ENCODE measurements around the gene RBM39. TPM values are rescaled to one million over a fixed set of nuclear protein-coding genes. Genes with fewer than 3 reads are reported as not detected.

RBM39 gene
- total and polyA plus RNA-seq, 10 of the 15 experiments (the other 5 are each of a cell fraction or from before 2014, with no cell fraction given): 135 to 280 (median 217) TPM

DNA sequence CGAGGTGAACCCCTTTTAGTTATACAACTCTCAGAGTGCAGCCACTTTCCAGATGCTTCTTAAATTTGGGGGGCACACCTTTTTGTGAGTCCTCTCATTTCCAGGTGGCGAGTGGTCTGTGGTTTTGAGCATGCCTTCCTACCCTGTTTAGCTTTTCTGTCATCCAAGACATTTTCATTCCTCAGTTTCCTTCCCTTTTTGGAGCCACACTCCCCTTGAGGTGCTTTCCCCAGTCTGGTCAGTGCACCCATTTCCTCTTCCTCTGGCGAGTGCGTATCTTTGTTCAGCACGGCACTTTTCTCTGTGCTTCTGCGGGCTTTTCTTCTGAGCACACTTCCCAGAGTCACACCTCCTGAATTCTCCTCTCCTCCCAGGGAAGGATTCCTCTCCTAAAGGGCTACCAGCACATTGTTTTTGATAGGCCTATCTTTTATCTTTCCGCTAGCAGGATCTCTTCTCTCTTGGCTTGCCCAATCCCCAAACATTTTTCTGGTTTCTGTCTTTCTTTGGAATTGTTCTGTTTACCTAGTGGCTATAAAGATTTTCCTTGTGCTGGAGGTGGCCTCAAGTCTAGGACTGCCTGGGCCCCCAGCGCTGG, 31.2 kb upstream of the RBM39 start (continued):
- TF ChIP-seq, protein P1, sequence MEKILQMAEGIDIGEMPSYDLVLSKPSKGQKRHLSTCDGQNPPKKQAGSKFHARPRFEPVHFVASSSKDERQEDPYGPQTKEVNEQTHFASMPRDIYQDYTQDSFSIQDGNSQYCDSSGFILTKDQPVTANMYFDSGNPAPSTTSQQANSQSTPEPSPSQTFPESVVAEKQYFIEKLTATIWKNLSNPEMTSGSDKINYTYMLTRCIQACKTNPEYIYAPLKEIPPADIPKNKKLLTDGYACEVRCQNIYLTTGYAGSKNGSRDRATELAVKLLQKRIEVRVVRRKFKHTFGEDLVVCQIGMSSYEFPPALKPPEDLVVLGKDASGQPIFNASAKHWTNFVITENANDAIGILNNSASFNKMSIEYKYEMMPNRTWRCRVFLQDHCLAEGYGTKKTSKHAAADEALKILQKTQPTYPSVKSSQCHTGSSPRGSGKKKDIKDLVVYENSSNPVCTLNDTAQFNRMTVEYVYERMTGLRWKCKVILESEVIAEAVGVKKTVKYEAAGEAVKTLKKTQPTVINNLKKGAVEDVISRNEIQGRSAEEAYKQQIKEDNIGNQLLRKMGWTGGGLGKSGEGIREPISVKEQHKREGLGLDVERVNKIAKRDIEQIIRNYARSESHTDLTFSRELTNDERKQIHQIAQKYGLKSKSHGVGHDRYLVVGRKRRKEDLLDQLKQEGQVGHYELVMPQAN (conservative IDR thresholded peaks at IDR 0.05): no peak; the same call in 1 of the 2 replicates
- TF ChIP-seq TBL1XR1 (IDR thresholded peaks at IDR 0.05; ENCODE audit: low read depth, low read length) (no peak), RFX5 (IDR thresholded peaks at IDR 0.05; ENCODE audit: low read depth, low read length) (no peak), BCLAF1 (IDR thresholded peaks at IDR 0.05) (no peak), GABPA (IDR thresholded peaks at IDR 0.05; ENCODE audit: low read depth) (peak; percentile 64; the same call in 1 of the 2 replicates), NFYB (IDR thresholded peaks at IDR 0.05; ENCODE audit: insufficient read depth, low read depth, low read length) (no peak), HCFC1 (IDR thresholded peaks at IDR 0.05; ENCODE audit: low read length) (no peak), SREBF1 (IDR thresholded peaks at IDR 0.05; ENCODE audit: low read length) (no peak), ESRRA (IDR thresholded peaks at IDR 0.05; ENCODE audit: low read length) (no peak), HDAC2 (IDR thresholded peaks at IDR 0.05) (no peak), TCF12 (IDR thresholded peaks at IDR 0.05; ENCODE audit: low read depth, low read length) (no peak), EGR1 (IDR thresholded peaks at IDR 0.05; ENCODE audit: borderline replicate concordance in 1 of 2, low read depth in 2 of 2, low read length in 2 of 2) (no peak), NR2C2 (IDR thresholded peaks at IDR 0.05; ENCODE audit: borderline replicate concordance, control insufficient read depth, insufficient read length, low read depth) (no peak), EED (IDR thresholded peaks at IDR 0.05; ENCODE audit: low read depth) (peak; percentile 92), ZBTB33 (IDR thresholded peaks at IDR 0.05) (no peak)
- TF ChIP-seq, protein P2, sequence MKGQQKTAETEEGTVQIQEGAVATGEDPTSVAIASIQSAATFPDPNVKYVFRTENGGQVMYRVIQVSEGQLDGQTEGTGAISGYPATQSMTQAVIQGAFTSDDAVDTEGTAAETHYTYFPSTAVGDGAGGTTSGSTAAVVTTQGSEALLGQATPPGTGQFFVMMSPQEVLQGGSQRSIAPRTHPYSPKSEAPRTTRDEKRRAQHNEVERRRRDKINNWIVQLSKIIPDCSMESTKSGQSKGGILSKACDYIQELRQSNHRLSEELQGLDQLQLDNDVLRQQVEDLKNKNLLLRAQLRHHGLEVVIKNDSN (IDR thresholded peaks at IDR 0.05; ENCODE audit: borderline replicate concordance, extremely low read length, insufficient read depth, low read depth, low read length): no peak
- TF ChIP-seq, protein P3, sequence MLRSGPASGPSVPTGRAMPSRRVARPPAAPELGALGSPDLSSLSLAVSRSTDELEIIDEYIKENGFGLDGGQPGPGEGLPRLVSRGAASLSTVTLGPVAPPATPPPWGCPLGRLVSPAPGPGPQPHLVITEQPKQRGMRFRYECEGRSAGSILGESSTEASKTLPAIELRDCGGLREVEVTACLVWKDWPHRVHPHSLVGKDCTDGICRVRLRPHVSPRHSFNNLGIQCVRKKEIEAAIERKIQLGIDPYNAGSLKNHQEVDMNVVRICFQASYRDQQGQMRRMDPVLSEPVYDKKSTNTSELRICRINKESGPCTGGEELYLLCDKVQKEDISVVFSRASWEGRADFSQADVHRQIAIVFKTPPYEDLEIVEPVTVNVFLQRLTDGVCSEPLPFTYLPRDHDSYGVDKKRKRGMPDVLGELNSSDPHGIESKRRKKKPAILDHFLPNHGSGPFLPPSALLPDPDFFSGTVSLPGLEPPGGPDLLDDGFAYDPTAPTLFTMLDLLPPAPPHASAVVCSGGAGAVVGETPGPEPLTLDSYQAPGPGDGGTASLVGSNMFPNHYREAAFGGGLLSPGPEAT (IDR thresholded peaks at IDR 0.05; ENCODE audit: low read depth): peak; percentile 89
- TF ChIP-seq, protein P4, sequence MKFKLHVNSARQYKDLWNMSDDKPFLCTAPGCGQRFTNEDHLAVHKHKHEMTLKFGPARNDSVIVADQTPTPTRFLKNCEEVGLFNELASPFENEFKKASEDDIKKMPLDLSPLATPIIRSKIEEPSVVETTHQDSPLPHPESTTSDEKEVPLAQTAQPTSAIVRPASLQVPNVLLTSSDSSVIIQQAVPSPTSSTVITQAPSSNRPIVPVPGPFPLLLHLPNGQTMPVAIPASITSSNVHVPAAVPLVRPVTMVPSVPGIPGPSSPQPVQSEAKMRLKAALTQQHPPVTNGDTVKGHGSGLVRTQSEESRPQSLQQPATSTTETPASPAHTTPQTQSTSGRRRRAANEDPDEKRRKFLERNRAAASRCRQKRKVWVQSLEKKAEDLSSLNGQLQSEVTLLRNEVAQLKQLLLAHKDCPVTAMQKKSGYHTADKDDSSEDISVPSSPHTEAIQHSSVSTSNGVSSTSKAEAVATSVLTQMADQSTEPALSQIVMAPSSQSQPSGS (IDR thresholded peaks at IDR 0.05; ENCODE audit: low read length): no peak
- TF ChIP-seq, protein P5, sequence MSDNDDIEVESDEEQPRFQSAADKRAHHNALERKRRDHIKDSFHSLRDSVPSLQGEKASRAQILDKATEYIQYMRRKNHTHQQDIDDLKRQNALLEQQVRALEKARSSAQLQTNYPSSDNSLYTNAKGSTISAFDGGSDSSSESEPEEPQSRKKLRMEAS (IDR thresholded peaks at IDR 0.05; ENCODE audit: low read depth, low read length): no peak

Measured in GM12878 (cell line).